ENCODE measurements around the gene DAB2. TPM values are rescaled to one million over a fixed set of nuclear protein-coding genes. Genes with fewer than 3 reads are reported as not detected.

Gene DAB2
- total RNA-seq, 2 experiments from 2014 or later: not detected

DNA sequence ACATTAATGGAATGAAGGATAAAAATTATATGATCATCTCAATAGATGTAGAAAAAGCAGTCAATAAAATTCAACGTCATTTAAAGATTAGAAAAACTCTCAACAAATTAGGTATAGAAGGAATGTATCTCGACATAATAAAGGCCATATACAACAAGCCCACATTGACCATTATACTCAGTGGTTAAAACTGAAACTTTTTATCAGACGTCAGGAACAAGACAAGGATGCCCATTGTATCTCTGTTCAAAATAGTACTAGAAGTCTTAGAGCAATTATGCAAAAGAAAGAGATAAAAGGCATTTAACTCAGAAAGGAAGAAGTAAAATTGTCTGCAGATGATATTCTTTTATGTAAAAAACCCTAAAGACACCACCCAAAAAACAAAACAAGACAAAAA lies 101.2 kb downstream of the DAB2 start:
- POLR2A ChIA-PET: no interaction called here
- Mint-ChIP-seq H3K27me3 (peaks cover 17% of the 10 kb centered on the region), H3K4me3 (no peak overlapping the region), H3K36me3 (ENCODE audit: low read depth) (no peaks in the 10 kb centered on the region), H3K27ac (no peak overlapping the region), H3K9me3 (peaks cover 2% of the 10 kb centered on the region), H3K4me1 (no peaks in the 10 kb centered on the region)
- DNase-seq: no peak
- CTCF ChIA-PET: no interaction called here

Other genes starting within 250 kb of the DAB2 start
- gene FYB1, start 205.4 kb downstream of the DAB2 start, total RNA-seq: 100 to 1,000 TPM; 260 to 270 TPM
- gene C9, start 60.5 kb downstream of the DAB2 start, total RNA-seq: not detected